HepG2 (cell line): ENCODE results near the gene PREP.

Experiments used
- CTCF ChIP-seq: sonication (generic); formaldehyde crosslinking; IDR thresholded peaks from 2 replicates; pipeline ENCODE4 v1.5.0; 2020; ENCODE audit warnings: mild to moderate bottlenecking, missing genetic modification reagents, moderate library complexity
- PAX8 ChIP-seq: sonication (generic); formaldehyde crosslinking; IDR thresholded peaks from 2 replicates; pipeline ENCODE4 v1.8.0; 2022; ENCODE audit warnings: mild to moderate bottlenecking, missing genetic modification reagents, borderline replicate concordance
- SKI ChIP-seq: fragments of 450-650 bp; IDR thresholded peaks from one replicate; pipeline ENCODE4 v1.6.1; 2018; ENCODE audit warnings: mild to moderate bottlenecking; ENCODE audit not compliant: partially characterized antibody
- ZNF709 ChIP-seq: sonication (generic); formaldehyde crosslinking; IDR thresholded peaks from 2 replicates; pipeline ENCODE4 v1.5.0; 2020; ENCODE audit warnings: mild to moderate bottlenecking, missing genetic modification reagents

- TF ChIP-seq ZNF709 (CRISPR knock-in tag): no peak
- no peak for TF ChIP-seq CTCF (CRISPR knock-in tag)
- no peak for TF ChIP-seq PAX8 (CRISPR knock-in tag)
- no peak for TF ChIP-seq SKI
These were observed 6.9 kb upstream of the PREP start for GRCh38 chr6:105409734-105410133.
